Measurements from ENCODE around the gene ERAS.

Gene ERAS

DNA sequence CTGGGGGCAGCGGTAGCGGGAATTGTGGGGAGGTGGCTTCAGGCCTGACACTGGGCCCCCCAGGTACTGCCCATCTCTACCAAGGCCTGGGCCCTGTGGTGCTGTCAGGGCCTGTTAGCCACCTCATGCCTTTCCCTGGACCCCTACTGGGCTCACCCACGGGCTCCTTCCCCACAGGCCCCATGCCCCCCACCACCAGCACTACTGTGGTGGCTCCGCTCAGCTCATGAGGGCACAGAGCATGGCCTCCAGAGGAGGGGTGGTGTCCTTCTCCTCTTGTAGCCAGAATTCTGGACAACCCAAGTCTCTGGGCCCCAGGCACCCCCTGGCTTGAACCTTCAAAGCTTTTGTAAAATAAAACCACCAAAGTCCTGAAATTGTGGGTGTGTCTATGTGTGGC lies 32.4 kb upstream of the ERAS start:
- Histone ChIP-seq H3K4me3 (ENCODE audit: low read depth in 1 of 2, low read length in 2 of 2) (no peak overlapping the region), H2AFZ (ENCODE audit: low read depth, low read length) (no peak overlapping the region), H3K9ac (ENCODE audit: low read depth, low read length) (no peak overlapping the region), H3K27ac (ENCODE audit: low read length) (no peak overlapping the region), H3K4me1 (ENCODE audit: insufficient read depth, low read length) (no peaks in the 10 kb centered on the region), H3K79me2 (ENCODE audit: insufficient read depth, low read length) (no peaks in the 10 kb centered on the region), H3K4me2 (ENCODE audit: insufficient read depth, low read length) (no peak overlapping the region), H3K9me3 (ENCODE audit: insufficient read depth, low read length, severe bottlenecking) (no peaks in the 10 kb centered on the region), H3K36me3 (ENCODE audit: insufficient read depth, low read length) (no peaks in the 10 kb centered on the region), H4K20me1 (ENCODE audit: insufficient read depth, low read length) (no peaks in the 10 kb centered on the region), H3K27me3 (ENCODE audit: insufficient read depth, low read length, poor library complexity) (no peaks in the 10 kb centered on the region)
- no peak for DNase-seq
- no peak for ATAC-seq (ENCODE audit: insufficient read depth, low read depth)
- TF ChIP-seq, protein P1, sequence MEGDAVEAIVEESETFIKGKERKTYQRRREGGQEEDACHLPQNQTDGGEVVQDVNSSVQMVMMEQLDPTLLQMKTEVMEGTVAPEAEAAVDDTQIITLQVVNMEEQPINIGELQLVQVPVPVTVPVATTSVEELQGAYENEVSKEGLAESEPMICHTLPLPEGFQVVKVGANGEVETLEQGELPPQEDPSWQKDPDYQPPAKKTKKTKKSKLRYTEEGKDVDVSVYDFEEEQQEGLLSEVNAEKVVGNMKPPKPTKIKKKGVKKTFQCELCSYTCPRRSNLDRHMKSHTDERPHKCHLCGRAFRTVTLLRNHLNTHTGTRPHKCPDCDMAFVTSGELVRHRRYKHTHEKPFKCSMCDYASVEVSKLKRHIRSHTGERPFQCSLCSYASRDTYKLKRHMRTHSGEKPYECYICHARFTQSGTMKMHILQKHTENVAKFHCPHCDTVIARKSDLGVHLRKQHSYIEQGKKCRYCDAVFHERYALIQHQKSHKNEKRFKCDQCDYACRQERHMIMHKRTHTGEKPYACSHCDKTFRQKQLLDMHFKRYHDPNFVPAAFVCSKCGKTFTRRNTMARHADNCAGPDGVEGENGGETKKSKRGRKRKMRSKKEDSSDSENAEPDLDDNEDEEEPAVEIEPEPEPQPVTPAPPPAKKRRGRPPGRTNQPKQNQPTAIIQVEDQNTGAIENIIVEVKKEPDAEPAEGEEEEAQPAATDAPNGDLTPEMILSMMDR (IDR thresholded peaks at IDR 0.05; ENCODE audit: borderline replicate concordance, extremely low read depth, low read length, poor library complexity, severe bottlenecking): no peak
- TF ChIP-seq EZH2 (IDR thresholded peaks at IDR 0.05; ENCODE audit: borderline replicate concordance, low read depth, low read length, severe bottlenecking): no peak

DNA sequence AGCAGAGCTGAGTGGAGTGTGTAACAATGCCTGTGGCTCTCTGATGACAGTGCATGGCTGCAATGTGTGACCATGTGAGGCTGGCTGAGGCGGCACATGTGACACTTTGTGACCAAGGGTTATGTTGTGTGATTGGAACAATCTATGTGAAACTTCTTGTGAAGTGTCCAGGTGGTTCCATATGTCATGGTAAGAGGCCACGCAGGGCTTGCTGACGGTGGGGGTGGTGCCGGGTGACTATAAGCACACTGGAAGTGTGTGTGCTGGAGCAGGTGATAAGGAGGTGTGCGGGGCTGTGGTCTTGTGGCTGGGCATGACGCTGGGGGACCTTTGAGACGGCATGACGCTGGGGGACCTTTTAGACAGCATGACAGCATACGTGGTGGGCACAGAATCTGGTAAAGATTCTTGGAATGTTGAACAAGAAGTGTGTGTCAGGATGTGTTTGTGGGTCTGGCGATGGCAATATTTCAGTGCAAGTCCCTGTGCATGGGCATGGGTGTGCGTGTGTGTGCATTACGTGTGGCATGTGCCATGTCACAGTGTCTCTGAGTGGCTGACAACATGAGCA lies 31.9 kb upstream of the ERAS start:
- ATAC-seq (ENCODE audit: insufficient read depth, low read depth): no peak
- Histone ChIP-seq H3K36me3 (ENCODE audit: insufficient read depth, low read length) (no peaks in the 10 kb centered on the region), H3K4me3 (ENCODE audit: low read depth in 1 of 2, low read length in 2 of 2) (no peak overlapping the region), H2AFZ (ENCODE audit: low read depth, low read length) (no peak overlapping the region), H3K27me3 (ENCODE audit: insufficient read depth, low read length, poor library complexity) (no peaks in the 10 kb centered on the region), H3K4me2 (ENCODE audit: insufficient read depth, low read length) (no peak overlapping the region), H3K4me1 (ENCODE audit: insufficient read depth, low read length) (no peaks in the 10 kb centered on the region), H3K79me2 (ENCODE audit: insufficient read depth, low read length) (no peaks in the 10 kb centered on the region), H3K9me3 (ENCODE audit: insufficient read depth, low read length, severe bottlenecking) (no peaks in the 10 kb centered on the region), H4K20me1 (ENCODE audit: insufficient read depth, low read length) (no peaks in the 10 kb centered on the region), H3K9ac (ENCODE audit: low read depth, low read length) (no peak overlapping the region), H3K27ac (ENCODE audit: low read length) (no peak overlapping the region)
- TF ChIP-seq, protein P1 (IDR thresholded peaks at IDR 0.05; ENCODE audit: borderline replicate concordance, extremely low read depth, low read length, poor library complexity, severe bottlenecking): no peak
- TF ChIP-seq EZH2 (IDR thresholded peaks at IDR 0.05; ENCODE audit: borderline replicate concordance, low read depth, low read length, severe bottlenecking): no peak
- DNase-seq: no peak

DNA sequence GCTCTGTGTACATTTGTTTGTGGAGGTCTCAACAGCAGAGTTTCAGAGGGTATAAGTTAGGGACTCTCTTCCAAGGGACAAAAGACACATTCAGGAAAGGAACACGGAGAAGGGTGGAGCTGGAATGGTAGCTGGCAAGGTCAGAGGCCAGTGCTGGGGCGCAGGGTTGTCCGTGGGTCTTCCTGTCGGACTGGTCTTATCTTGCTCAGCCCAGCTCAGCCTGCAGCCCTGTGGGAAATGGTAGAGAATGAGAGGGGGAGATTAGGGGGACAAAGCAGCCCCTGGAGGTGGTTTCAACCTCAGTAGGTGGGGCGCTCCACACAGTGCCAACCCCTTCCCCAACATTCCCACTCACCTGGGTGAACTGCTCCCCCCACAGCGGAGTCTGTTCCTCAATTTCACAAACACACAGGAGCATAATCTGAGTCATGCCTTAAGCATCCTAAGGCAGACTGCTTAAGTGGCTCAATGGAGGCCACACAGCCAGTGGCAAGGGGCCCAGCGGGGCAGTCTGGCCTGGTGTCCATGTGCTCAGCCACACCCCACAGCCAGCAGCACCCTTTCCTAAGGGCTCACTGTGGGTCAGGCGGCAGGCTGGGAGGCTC lies 31.3 kb upstream of the ERAS start:
- Histone ChIP-seq H3K79me2 (ENCODE audit: insufficient read depth, low read length) (no peaks in the 10 kb centered on the region), H3K36me3 (ENCODE audit: insufficient read depth, low read length) (no peaks in the 10 kb centered on the region), H3K4me3 (ENCODE audit: low read depth in 1 of 2, low read length in 2 of 2) (no peak overlapping the region), H3K9me3 (ENCODE audit: insufficient read depth, low read length, severe bottlenecking) (no peaks in the 10 kb centered on the region), H4K20me1 (ENCODE audit: insufficient read depth, low read length) (no peaks in the 10 kb centered on the region), H3K27me3 (ENCODE audit: insufficient read depth, low read length, poor library complexity) (no peaks in the 10 kb centered on the region), H3K27ac (ENCODE audit: low read length) (no peak overlapping the region), H3K4me2 (ENCODE audit: insufficient read depth, low read length) (no peak overlapping the region), H3K9ac (ENCODE audit: low read depth, low read length) (no peak overlapping the region), H3K4me1 (ENCODE audit: insufficient read depth, low read length) (no peaks in the 10 kb centered on the region), H2AFZ (ENCODE audit: low read depth, low read length) (no peak overlapping the region)
- ATAC-seq (ENCODE audit: insufficient read depth, low read depth): no peak
- no peak for TF ChIP-seq EZH2 (IDR thresholded peaks at IDR 0.05; ENCODE audit: borderline replicate concordance, low read depth, low read length, severe bottlenecking)
- TF ChIP-seq, protein P1 (IDR thresholded peaks at IDR 0.05; ENCODE audit: borderline replicate concordance, extremely low read depth, low read length, poor library complexity, severe bottlenecking): no peak
- DNase-seq: no peak
